ENCODE measurements around the gene ABCC1.

- TF ChIP-seq EZH2 (IDR thresholded peaks at IDR 0.05; ENCODE audit: borderline replicate concordance, low read depth, low read length, severe bottlenecking) (no peak), CTCF (IDR thresholded peaks at IDR 0.05; ENCODE audit: borderline replicate concordance, extremely low read depth, low read length, poor library complexity, severe bottlenecking) (no peak)
Measured at GRCh38 chr16:16154281-16154951, 205.0 kb downstream of the ABCC1 start.

Data from DND-41 (cell line).